ENCODE measurements around the gene CLCC1.

DNA sequence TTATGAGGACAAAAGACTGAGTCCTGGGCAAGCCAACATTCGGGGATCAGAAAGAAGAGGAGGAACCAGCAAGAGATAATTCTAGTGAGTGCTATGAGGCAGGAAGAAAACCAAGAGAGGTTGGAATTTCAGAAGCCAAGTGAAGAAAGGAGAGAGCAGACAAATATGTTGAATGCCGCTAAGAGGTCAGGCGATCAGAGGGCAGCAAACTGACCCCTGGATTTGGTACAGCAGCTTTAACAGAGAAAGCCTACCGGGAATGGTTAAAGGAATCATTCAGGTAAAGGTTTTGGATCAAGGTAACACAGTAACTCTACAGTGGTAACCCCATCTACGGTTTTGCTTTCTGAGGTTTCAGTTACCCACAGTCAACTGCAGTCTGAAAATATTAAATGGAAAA, 5.4 kb downstream of the CLCC1 start:
- TF ChIP-seq CTCF (conservative IDR thresholded peaks at IDR 0.05) (no peak), EZH2 (IDR thresholded peaks at IDR 0.05; ENCODE audit: low read depth) (no peak)

Data from PC-9 (cell line).